Umbilical cord (tissue), 2 donors: ENCODE data around the gene SFTPB. TPM values are rescaled to one million over a fixed set of nuclear protein-coding genes. Genes with fewer than 3 reads are reported as not detected.
A peak's percentile ranks its signal among the peaks of the same experiment; 100 is the strongest.
"Not testable (repeated sequence)": the region's sequence is repeated elsewhere in the genome, so short reads cannot be mapped to it uniquely, and the experiment has no call there.

Source experiments
- DNase-seq: peaks from one replicate; pipeline ENCODE4 v3.0.0-alpha.2; 2015; ENCODE audit warnings: low spot score
- total RNA-seq: library from RNA; depleted of rRNA; stranded (reverse); fragments of >200 nt; gene quantifications from one replicate; pipeline ENCODE4 v1.2.3, GENCODE V29; 2014; ENCODE audit warnings: low replicate concordance; ENCODE audit not compliant: insufficient read depth

The SFTPB gene
- total RNA-seq, 1 donor from 2014 or later = 1.7 TPM

GRCh38 chr2:85656468-85656867 lies 11.5 kb downstream of the SFTPB start:
- DNase-seq = no peak

GRCh38 chr2:85655961-85656417 lies 12.0 kb downstream of the SFTPB start:
- no peak for DNase-seq

GRCh38 chr2:85653996-85654395 lies 14.0 kb downstream of the SFTPB start:
- DNase-seq = no peak

- no peak for DNase-seq
Measured at GRCh38 chr2:85652056-85652455, 15.9 kb downstream of the SFTPB start.

- DNase-seq = no peak
Measured at GRCh38 chr2:85651097-85651496, 16.9 kb downstream of the SFTPB start.

- DNase-seq = no peak
Measured at GRCh38 chr2:85650456-85650855, 17.5 kb downstream of the SFTPB start.

- DNase-seq = peak; percentile 39
Measured at GRCh38 chr2:85649201-85650190, 18.5 kb downstream of the SFTPB start.

GRCh38 chr2:85648619-85649018 lies 19.4 kb downstream of the SFTPB start:
- DNase-seq = no peak

GRCh38 chr2:85647823-85648526 lies 20.0 kb downstream of the SFTPB start:
- no peak for DNase-seq

- DNase-seq = no peak
Measured at GRCh38 chr2:85646166-85646565, 21.8 kb downstream of the SFTPB start.

- DNase-seq = no peak
Measured at GRCh38 chr2:85644909-85645308, 23.1 kb downstream of the SFTPB start.

- DNase-seq = no peak
Measured at GRCh38 chr2:85642725-85643124, 25.3 kb downstream of the SFTPB start.

GRCh38 chr2:85635636-85636035 lies 32.4 kb downstream of the SFTPB start:
- no peak for DNase-seq

- DNase-seq = no peak
Measured at GRCh38 chr2:85635011-85635410, 33.0 kb downstream of the SFTPB start.

GRCh38 chr2:85631316-85631715 lies 36.7 kb downstream of the SFTPB start:
- DNase-seq = no peak

- no peak for DNase-seq
Measured at GRCh38 chr2:85628658-85629057, 39.3 kb downstream of the SFTPB start.

GRCh38 chr2:85623991-85624390 lies 44.0 kb downstream of the SFTPB start:
- DNase-seq = no peak

- no peak for DNase-seq
Measured at GRCh38 chr2:85621338-85621737, 46.7 kb downstream of the SFTPB start.

- no peak for DNase-seq
Measured at GRCh38 chr2:85619617-85620016, 48.4 kb downstream of the SFTPB start.

- DNase-seq = not testable (repeated sequence)
Measured at GRCh38 chr2:85617723-85618122, 50.3 kb downstream of the SFTPB start.

GRCh38 chr2:85615413-85615728 lies 52.6 kb downstream of the SFTPB start:
- DNase-seq = no peak

GRCh38 chr2:85614757-85615156 lies 53.2 kb downstream of the SFTPB start:
- DNase-seq = not testable (repeated sequence)
